Stomach smooth muscle (tissue), 2 donors: Measurements from ENCODE around the gene ARHGAP19.

Source experiments
- H3K27ac ChIP-seq: one replicate; pipeline ENCODE4 v1.7.0; 2013; ENCODE audit warnings: mild to moderate bottlenecking, low read length, inconsistent platforms
- H3K27me3 ChIP-seq, 2 donors: one replicate each; pipeline ENCODE4 v1.7.0; 2013; ENCODE audit warnings: low read length in 2 of 2; ENCODE audit not compliant: insufficient read depth in 2 of 2, control insufficient read depth in 1 of 2
- H3K36me3 ChIP-seq, 2 donors: one replicate each; pipeline ENCODE4 v1.7.0; 2013; ENCODE audit warnings: low read length in 2 of 2; ENCODE audit not compliant: control insufficient read depth in 2 of 2, insufficient read depth in 2 of 2
- H3K4me1 ChIP-seq: one replicate; pipeline ENCODE4 v1.7.0; 2013; ENCODE audit warnings: low read length; ENCODE audit not compliant: control insufficient read depth, insufficient read depth
- H3K4me3 ChIP-seq, 2 donors: one replicate each; pipeline ENCODE4 v1.7.0; 2013; ENCODE audit warnings: low read length in 2 of 2
- H3K9ac ChIP-seq, 2 donors: one replicate each; pipeline ENCODE4 v1.7.0; 2013; ENCODE audit warnings: low read length in 2 of 2, mild to moderate bottlenecking in 1 of 2
- H3K9me3 ChIP-seq, 2 donors: one replicate each; pipeline ENCODE4 v1.7.0; 2013; ENCODE audit warnings: low read length in 2 of 2; ENCODE audit not compliant: control insufficient read depth in 2 of 2
- donor health status: healthy.
- donor health status: Pancreatic carcinoma.

The ARHGAP19 gene

GRCh38 chr10:97207756-97208346 is 84.6 kb downstream of the ARHGAP19 start:
- no peak overlapping the region for H3K27ac ChIP-seq
- H3K9me3 ChIP-seq = no peaks in the 10 kb centered on the region
- peaks cover 2% of the 10 kb centered on the region for H3K4me1 ChIP-seq
- H3K4me3 ChIP-seq = no peak overlapping the region
- H3K36me3 ChIP-seq = no peaks in the 10 kb centered on the region
- H3K9ac ChIP-seq = no peak overlapping the region
- peaks cover 2 to 6% of the 10 kb centered on the region in 2 donors for H3K27me3 ChIP-seq

GRCh38 chr10:97207131-97207530 is 85.3 kb downstream of the ARHGAP19 start:
- no peaks in the 10 kb centered on the region for H3K36me3 ChIP-seq
- no peak overlapping the region for H3K9ac ChIP-seq
- no peak overlapping the region for H3K27ac ChIP-seq
- peaks cover 2 to 8% of the 10 kb centered on the region in 2 donors for H3K27me3 ChIP-seq
- H3K4me3 ChIP-seq = no peak overlapping the region
- no peaks in the 10 kb centered on the region for H3K9me3 ChIP-seq
- peaks cover 2% of the 10 kb centered on the region for H3K4me1 ChIP-seq

- no peaks in the 10 kb centered on the region for H3K36me3 ChIP-seq
- H3K9me3 ChIP-seq = no peaks in the 10 kb centered on the region
- H3K27me3 ChIP-seq = peaks cover 5 to 8% of the 10 kb centered on the region in 2 donors
- H3K4me3 ChIP-seq = no peak overlapping the region
- H3K9ac ChIP-seq = no peak overlapping the region
- H3K4me1 ChIP-seq = no peaks in the 10 kb centered on the region
- no peak overlapping the region for H3K27ac ChIP-seq
These were observed 87.4 kb downstream of the ARHGAP19 start for GRCh38 chr10:97204826-97205679.

GRCh38 chr10:97203220-97203619 is 89.2 kb downstream of the ARHGAP19 start:
- no peak overlapping the region for H3K9ac ChIP-seq
- no peak overlapping the region for H3K27ac ChIP-seq
- no peaks in the 10 kb centered on the region for H3K9me3 ChIP-seq
- H3K27me3 ChIP-seq = peaks cover 5 to 8% of the 10 kb centered on the region in 2 donors
- no peaks in the 10 kb centered on the region for H3K36me3 ChIP-seq
- no peak overlapping the region for H3K4me3 ChIP-seq
- H3K4me1 ChIP-seq = no peaks in the 10 kb centered on the region

- no peak overlapping the region for H3K4me3 ChIP-seq
- no peaks in the 10 kb centered on the region for H3K9me3 ChIP-seq
- no peak overlapping the region for H3K27ac ChIP-seq
- no peaks in the 10 kb centered on the region for H3K36me3 ChIP-seq
- H3K4me1 ChIP-seq = peaks cover 8% of the 10 kb centered on the region
- peaks cover 14 to 15% of the 10 kb centered on the region in 2 donors for H3K27me3 ChIP-seq
- no peak overlapping the region for H3K9ac ChIP-seq
These were observed 91.8 kb downstream of the ARHGAP19 start for GRCh38 chr10:97200616-97201015.

GRCh38 chr10:97199152-97199551 is 93.3 kb downstream of the ARHGAP19 start:
- H3K36me3 ChIP-seq = no peaks in the 10 kb centered on the region
- peaks cover 11 to 20% of the 10 kb centered on the region in 2 donors for H3K27me3 ChIP-seq
- H3K4me3 ChIP-seq = no peak overlapping the region
- H3K4me1 ChIP-seq = peaks cover 8% of the 10 kb centered on the region
- no peak overlapping the region for H3K27ac ChIP-seq
- H3K9ac ChIP-seq = no peak overlapping the region
- no peaks in the 10 kb centered on the region for H3K9me3 ChIP-seq

GRCh38 chr10:97197030-97197500 is 95.4 kb downstream of the ARHGAP19 start:
- H3K36me3 ChIP-seq = no peaks in the 10 kb centered on the region
- no peaks in the 10 kb centered on the region for H3K9me3 ChIP-seq
- peaks cover 12 to 28% of the 10 kb centered on the region in 2 donors for H3K27me3 ChIP-seq
- no peak overlapping the region for H3K9ac ChIP-seq
- no peak overlapping the region for H3K27ac ChIP-seq
- H3K4me1 ChIP-seq = peaks cover 8% of the 10 kb centered on the region
- no peak overlapping the region for H3K4me3 ChIP-seq

- H3K9me3 ChIP-seq = no peaks in the 10 kb centered on the region
- H3K4me3 ChIP-seq = peak overlapping the region; percentile 64 to 69
- no peak overlapping the region for H3K9ac ChIP-seq
- no peaks in the 10 kb centered on the region for H3K36me3 ChIP-seq
- no peak overlapping the region for H3K27ac ChIP-seq
- peaks cover 13 to 28% of the 10 kb centered on the region in 2 donors for H3K27me3 ChIP-seq
- H3K4me1 ChIP-seq = peaks cover 8% of the 10 kb centered on the region
These were observed 96.0 kb downstream of the ARHGAP19 start for GRCh38 chr10:97196223-97197029.

GRCh38 chr10:97195706-97196222 is 96.7 kb downstream of the ARHGAP19 start:
- Histone ChIP-seq H3K27me3 (peaks cover 13 to 24% of the 10 kb centered on the region in 2 donors), H3K9me3 (no peaks in the 10 kb centered on the region)

GRCh38 chr10:97192952-97193435 is 99.4 kb downstream of the ARHGAP19 start:
- H3K4me1 ChIP-seq = peaks cover 8% of the 10 kb centered on the region
- no peaks in the 10 kb centered on the region for H3K9me3 ChIP-seq
- H3K36me3 ChIP-seq = no peaks in the 10 kb centered on the region
- H3K4me3 ChIP-seq = no peak overlapping the region
- H3K9ac ChIP-seq = no peak overlapping the region
- no peak overlapping the region for H3K27ac ChIP-seq
- H3K27me3 ChIP-seq = peaks cover 21 to 30% of the 10 kb centered on the region in 2 donors

More at GRCh38 chr10:97195706-97196222, 96.7 kb downstream of the ARHGAP19 start:
- Histone ChIP-seq H3K4me3 (peak overlapping the region; percentile 64 to 69), H3K9ac (no peak overlapping the region), H3K27ac (no peak overlapping the region), H3K36me3 (no peaks in the 10 kb centered on the region), H3K4me1 (peaks cover 8% of the 10 kb centered on the region)
